ENCODE measurements around the gene NAT8L. TPM values are rescaled to one million over a fixed set of nuclear protein-coding genes. Genes with fewer than 3 reads are reported as not detected.
"Not testable (repeated sequence)": the region's sequence is repeated elsewhere in the genome, so short reads cannot be mapped to it uniquely, and the experiment has no call there.

The NAT8L gene
- total RNA-seq, 1 donor from 2014 or later, result 8.3 TPM

- H3K4me1 Mint-ChIP-seq (ENCODE audit: low read depth, unreplicated experiment), result no peaks in the 10 kb centered on the region
- DNase-seq, result no peak
- no peak overlapping the region for H3K4me3 Mint-ChIP-seq (ENCODE audit: unreplicated experiment)
- peaks cover 7% of the 10 kb centered on the region for H3K9me3 Mint-ChIP-seq (ENCODE audit: unreplicated experiment)
- H3K27ac Mint-ChIP-seq (ENCODE audit: unreplicated experiment), result no peak overlapping the region
- peaks cover 13% of the 10 kb centered on the region for H3K36me3 Mint-ChIP-seq (ENCODE audit: unreplicated experiment)
- peaks cover 9% of the 10 kb centered on the region for H3K27me3 Mint-ChIP-seq (ENCODE audit: unreplicated experiment)
- TF ChIP-seq CTCF (IDR thresholded peaks at IDR 0.05; ENCODE audit: partially characterized antibody, unreplicated experiment), result no peak
These were observed 34.4 kb upstream of the NAT8L start for GRCh38 chr4:2024683-2025082.

- Mint-ChIP-seq H3K4me1 (ENCODE audit: low read depth, unreplicated experiment) (no peaks in the 10 kb centered on the region), H3K9me3 (ENCODE audit: unreplicated experiment) (peaks cover 9% of the 10 kb centered on the region), H3K4me3 (ENCODE audit: unreplicated experiment) (no peak overlapping the region), H3K27ac (ENCODE audit: unreplicated experiment) (no peak overlapping the region), H3K36me3 (ENCODE audit: unreplicated experiment) (peaks cover 18% of the 10 kb centered on the region), H3K27me3 (ENCODE audit: unreplicated experiment) (peaks cover 9% of the 10 kb centered on the region)
- no peak for TF ChIP-seq CTCF (IDR thresholded peaks at IDR 0.05; ENCODE audit: partially characterized antibody, unreplicated experiment)
- DNase-seq, result no peak
These were observed 33.3 kb upstream of the NAT8L start for GRCh38 chr4:2025817-2026216.

- H3K27ac Mint-ChIP-seq (ENCODE audit: unreplicated experiment); H3K4me1 Mint-ChIP-seq (ENCODE audit: low read depth, unreplicated experiment); H3K9me3 Mint-ChIP-seq (ENCODE audit: unreplicated experiment); DNase-seq; H3K4me3 Mint-ChIP-seq (ENCODE audit: unreplicated experiment): not testable (repeated sequence)
- peaks cover 18% of the 10 kb centered on the region for H3K36me3 Mint-ChIP-seq (ENCODE audit: unreplicated experiment)
- H3K27me3 Mint-ChIP-seq (ENCODE audit: unreplicated experiment), result peaks cover 11% of the 10 kb centered on the region
These were observed 32.0 kb upstream of the NAT8L start for GRCh38 chr4:2027120-2027519.

GRCh38 chr4:2031161-2031560 is 28.0 kb upstream of the NAT8L start:
- not testable (repeated sequence) for DNase-seq; H3K4me1 Mint-ChIP-seq (ENCODE audit: low read depth, unreplicated experiment); H3K4me3 Mint-ChIP-seq (ENCODE audit: unreplicated experiment); H3K27ac Mint-ChIP-seq (ENCODE audit: unreplicated experiment); H3K9me3 Mint-ChIP-seq (ENCODE audit: unreplicated experiment)
- Mint-ChIP-seq H3K27me3 (ENCODE audit: unreplicated experiment) (peaks cover 13% of the 10 kb centered on the region), H3K36me3 (ENCODE audit: unreplicated experiment) (peaks cover 24% of the 10 kb centered on the region)

GRCh38 chr4:2036327-2036726 is 22.8 kb upstream of the NAT8L start:
- H3K4me3 Mint-ChIP-seq (ENCODE audit: unreplicated experiment), result no peak overlapping the region
- H3K27ac Mint-ChIP-seq (ENCODE audit: unreplicated experiment), result no peak overlapping the region
- TF ChIP-seq CTCF (IDR thresholded peaks at IDR 0.05; ENCODE audit: partially characterized antibody, unreplicated experiment), result no peak
- H3K4me1 Mint-ChIP-seq (ENCODE audit: low read depth, unreplicated experiment), result no peaks in the 10 kb centered on the region
- peaks cover 11% of the 10 kb centered on the region for H3K36me3 Mint-ChIP-seq (ENCODE audit: unreplicated experiment)
- H3K27me3 Mint-ChIP-seq (ENCODE audit: unreplicated experiment), result peaks cover 13% of the 10 kb centered on the region
- H3K9me3 Mint-ChIP-seq (ENCODE audit: unreplicated experiment), result peaks cover 3% of the 10 kb centered on the region
- DNase-seq, result no peak

GRCh38 chr4:2036866-2037265 is 22.3 kb upstream of the NAT8L start:
- Mint-ChIP-seq H3K27ac (ENCODE audit: unreplicated experiment) (no peak overlapping the region), H3K9me3 (ENCODE audit: unreplicated experiment) (peaks cover 3% of the 10 kb centered on the region), H3K4me3 (ENCODE audit: unreplicated experiment) (no peak overlapping the region), H3K4me1 (ENCODE audit: low read depth, unreplicated experiment) (no peaks in the 10 kb centered on the region), H3K36me3 (ENCODE audit: unreplicated experiment) (peaks cover 11% of the 10 kb centered on the region), H3K27me3 (ENCODE audit: unreplicated experiment) (peaks cover 13% of the 10 kb centered on the region)
- TF ChIP-seq CTCF (IDR thresholded peaks at IDR 0.05; ENCODE audit: partially characterized antibody, unreplicated experiment), result no peak
- no peak for DNase-seq

Data from glutamatergic neuron (in vitro differentiated cells).